Effector memory CD4-positive, alpha-beta T cell (primary cell): ENCODE data around the gene KRT222.

Experiments
- DNase-seq, 3 donors: peaks; one replicate each; pipeline ENCODE4 v3.0.0-alpha.2; 2020
- H3K27ac ChIP-seq: 2 replicates; pipeline ENCODE4 v1.7.0; 2013; ENCODE audit warnings: mild to moderate bottlenecking, low read length, moderate library complexity; ENCODE audit not compliant: insufficient read depth, poor library complexity, severe bottlenecking
- H3K27me3 ChIP-seq: replicated peaks from 2 replicates; pipeline ENCODE4 v1.7.0; 2013; ENCODE audit warnings: mild to moderate bottlenecking, low read length; ENCODE audit not compliant: insufficient read depth, control insufficient read depth, poor library complexity, severe bottlenecking
- H3K36me3 ChIP-seq: 2 replicates; pipeline ENCODE4 v1.7.0; 2013; ENCODE audit warnings: mild to moderate bottlenecking, low read length, moderate library complexity; ENCODE audit not compliant: control insufficient read depth, insufficient read depth
- H3K4me1 ChIP-seq: 2 replicates; pipeline ENCODE4 v1.7.0; 2013; ENCODE audit warnings: low read length, mild to moderate bottlenecking; ENCODE audit not compliant: control insufficient read depth, insufficient read depth, poor library complexity, severe bottlenecking
- H3K4me3 ChIP-seq: 2 replicates; pipeline ENCODE4 v1.7.0; 2013; ENCODE audit warnings: low read length, low read depth, mild to moderate bottlenecking; ENCODE audit not compliant: insufficient read depth, poor library complexity, severe bottlenecking
- H3K9me3 ChIP-seq: 2 replicates; pipeline ENCODE4 v1.7.0; 2013; ENCODE audit warnings: mild to moderate bottlenecking, low read length, moderate library complexity; ENCODE audit not compliant: control insufficient read depth

The KRT222 gene

DNA sequence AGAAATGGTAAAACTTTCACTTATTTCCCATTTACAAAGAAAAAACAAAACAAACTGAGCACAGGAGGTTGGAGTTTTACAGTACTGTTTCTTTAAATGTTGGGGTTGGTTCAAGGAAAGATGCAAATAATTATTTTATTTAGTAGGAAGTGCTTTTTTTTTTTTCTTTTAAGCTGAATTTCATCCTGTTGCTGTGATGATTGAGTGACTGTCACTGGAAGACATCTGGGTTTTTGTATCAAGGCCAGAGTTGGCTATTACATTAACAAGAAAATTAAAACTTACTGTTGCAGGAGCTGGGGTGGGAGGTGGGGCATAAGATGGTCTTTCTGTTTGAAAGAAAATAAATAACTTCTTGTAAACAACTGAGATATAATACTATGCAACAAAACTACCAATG lies 19.7 kb downstream of the KRT222 start:
- no peaks in the 10 kb centered on the region for H3K9me3 ChIP-seq
- no peak overlapping the region for H3K4me3 ChIP-seq
- peaks cover 10% of the 10 kb centered on the region for H3K4me1 ChIP-seq
- DNase-seq: no peak
- H3K36me3 ChIP-seq: peaks cover 33% of the 10 kb centered on the region
- no peaks in the 10 kb centered on the region for H3K27me3 ChIP-seq
- H3K27ac ChIP-seq: no peak overlapping the region

DNA sequence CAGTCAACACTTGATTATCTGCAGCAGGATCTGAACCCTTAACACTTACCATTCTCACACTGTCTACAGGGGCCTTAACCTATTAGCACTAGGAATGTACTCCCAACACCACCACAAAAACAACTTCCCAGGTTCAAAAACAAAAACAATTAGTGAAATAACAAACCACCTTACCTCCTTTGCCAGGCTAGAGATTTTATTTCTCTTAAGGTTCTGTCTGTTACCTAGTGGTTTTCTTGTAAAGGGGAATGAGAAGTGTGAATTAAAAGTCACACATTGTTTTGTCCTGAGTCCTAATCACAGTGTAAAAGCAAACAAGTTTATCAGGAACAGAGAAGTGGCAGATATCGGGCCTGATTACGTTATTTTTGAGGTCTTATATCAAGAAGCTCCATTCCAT lies 27.0 kb downstream of the KRT222 start:
- Histone ChIP-seq H3K36me3 (peaks cover 71% of the 10 kb centered on the region), H3K27me3 (no peaks in the 10 kb centered on the region), H3K4me1 (no peaks in the 10 kb centered on the region), H3K9me3 (no peaks in the 10 kb centered on the region), H3K4me3 (no peak overlapping the region), H3K27ac (no peak overlapping the region)
- DNase-seq: no peak

- no peak overlapping the region for H3K4me3 ChIP-seq
- no peak for DNase-seq
- no peaks in the 10 kb centered on the region for H3K9me3 ChIP-seq
- no peak overlapping the region for H3K27ac ChIP-seq
- no peaks in the 10 kb centered on the region for H3K4me1 ChIP-seq
- no peaks in the 10 kb centered on the region for H3K27me3 ChIP-seq
- peaks cover 82% of the 10 kb centered on the region for H3K36me3 ChIP-seq
Observed at GRCh38 chr17:40633871-40634270, 31.1 kb downstream of the KRT222 start.

DNA sequence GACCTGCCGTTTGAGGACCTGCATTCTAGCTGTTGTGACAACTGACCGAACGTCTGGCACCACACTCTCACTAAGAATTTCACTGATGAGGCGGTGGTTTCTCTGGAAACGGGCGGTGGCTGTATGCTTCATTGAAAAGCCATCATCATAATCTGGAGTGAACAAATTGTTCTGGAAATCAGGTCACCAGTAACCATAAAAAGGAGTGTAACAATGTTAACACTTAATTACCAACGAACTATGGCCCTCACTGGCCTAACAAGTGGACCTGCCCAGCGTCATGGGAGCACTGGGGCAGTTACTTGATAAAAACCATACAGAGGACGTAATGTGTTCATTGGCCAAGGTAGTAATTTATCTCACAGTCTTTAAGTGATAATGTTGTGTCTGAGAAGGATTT lies 32.8 kb downstream of the KRT222 start:
- Histone ChIP-seq H3K27me3 (no peaks in the 10 kb centered on the region), H3K4me1 (no peaks in the 10 kb centered on the region), H3K27ac (no peak overlapping the region), H3K4me3 (no peak overlapping the region), H3K9me3 (no peaks in the 10 kb centered on the region), H3K36me3 (peaks cover 76% of the 10 kb centered on the region)
- no peak for DNase-seq

GRCh38 chr17:40629842-40630241 lies 35.1 kb downstream of the KRT222 start:
- DNase-seq: no peak
- H3K9me3 ChIP-seq: no peaks in the 10 kb centered on the region
- no peak overlapping the region for H3K27ac ChIP-seq
- no peak overlapping the region for H3K4me3 ChIP-seq
- no peaks in the 10 kb centered on the region for H3K4me1 ChIP-seq
- H3K36me3 ChIP-seq: peaks cover 55% of the 10 kb centered on the region
- H3K27me3 ChIP-seq: no peaks in the 10 kb centered on the region

DNA sequence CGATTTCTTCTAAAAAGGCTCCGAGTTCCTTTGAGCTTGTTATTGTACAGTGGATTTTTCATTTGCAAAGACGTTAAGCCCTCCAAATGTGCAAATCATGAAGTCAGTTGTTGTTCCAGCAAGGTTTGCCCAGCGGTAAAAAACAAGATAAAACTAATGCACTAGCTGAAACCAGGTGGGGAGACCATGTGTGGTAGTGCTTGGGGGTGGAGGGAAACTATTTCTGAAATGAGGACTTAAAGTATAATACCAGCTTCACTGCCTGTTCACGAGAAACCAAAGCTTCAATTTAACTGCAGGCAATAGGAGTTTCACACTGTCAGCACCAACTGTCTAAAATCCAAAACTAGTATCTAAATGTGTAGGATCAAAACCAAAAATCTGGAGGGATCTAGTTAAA lies 39.7 kb downstream of the KRT222 start:
- DNase-seq: no peak
- Histone ChIP-seq H3K4me1 (peaks cover 13% of the 10 kb centered on the region), H3K27ac (no peak overlapping the region), H3K4me3 (no peak overlapping the region), H3K36me3 (peaks cover 13% of the 10 kb centered on the region), H3K27me3 (no peaks in the 10 kb centered on the region), H3K9me3 (no peaks in the 10 kb centered on the region)

DNA sequence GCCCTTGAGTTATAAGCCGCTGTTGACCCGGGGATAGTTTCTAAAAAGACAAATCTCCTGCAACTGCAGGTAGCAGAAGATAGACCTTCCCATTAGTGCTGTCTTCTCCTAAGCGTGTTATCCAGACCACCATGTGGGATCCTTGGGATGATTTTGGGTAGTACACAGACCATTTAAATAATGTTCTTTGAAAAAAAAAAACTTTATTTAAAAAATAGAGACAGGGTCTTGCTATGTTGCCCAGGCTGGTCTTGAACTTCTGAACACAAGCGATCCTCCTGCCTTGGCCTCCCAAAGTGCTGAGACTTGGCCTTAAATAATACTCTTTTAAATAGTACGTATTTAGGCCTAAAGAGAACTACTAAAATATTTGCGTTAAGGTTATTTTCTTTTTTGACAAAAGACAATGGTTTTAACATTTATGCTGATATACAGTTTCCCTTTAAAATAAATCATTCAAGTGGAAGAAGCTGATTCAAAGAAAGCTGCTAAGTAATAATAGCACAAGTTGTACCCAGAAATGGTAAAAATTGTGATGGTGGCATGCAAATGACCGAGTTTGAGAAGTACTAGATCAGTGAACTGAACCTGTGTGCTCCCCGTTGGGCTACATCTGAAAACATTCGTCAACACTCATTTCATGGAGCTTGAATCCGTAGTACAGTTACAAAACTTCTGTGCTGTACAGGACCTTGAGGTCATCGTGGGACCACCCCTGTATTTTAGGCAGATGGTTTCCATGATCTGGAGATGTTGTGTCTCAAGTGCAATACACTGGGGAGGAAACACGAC lies 41.4 kb downstream of the KRT222 start:
- Histone ChIP-seq H3K36me3 (peaks cover 6% of the 10 kb centered on the region), H3K9me3 (no peaks in the 10 kb centered on the region), H3K27ac (no peak overlapping the region), H3K4me3 (no peak overlapping the region), H3K27me3 (no peaks in the 10 kb centered on the region), H3K4me1 (peaks cover 13% of the 10 kb centered on the region)
- no peak for DNase-seq

- DNase-seq: no peak
- H3K36me3 ChIP-seq: no peaks in the 10 kb centered on the region
- no peak overlapping the region for H3K4me3 ChIP-seq
- no peaks in the 10 kb centered on the region for H3K9me3 ChIP-seq
- H3K27me3 ChIP-seq: no peaks in the 10 kb centered on the region
- peaks cover 13% of the 10 kb centered on the region for H3K4me1 ChIP-seq
- no peak overlapping the region for H3K27ac ChIP-seq
Observed at GRCh38 chr17:40622509-40622928, 42.5 kb downstream of the KRT222 start.

DNA sequence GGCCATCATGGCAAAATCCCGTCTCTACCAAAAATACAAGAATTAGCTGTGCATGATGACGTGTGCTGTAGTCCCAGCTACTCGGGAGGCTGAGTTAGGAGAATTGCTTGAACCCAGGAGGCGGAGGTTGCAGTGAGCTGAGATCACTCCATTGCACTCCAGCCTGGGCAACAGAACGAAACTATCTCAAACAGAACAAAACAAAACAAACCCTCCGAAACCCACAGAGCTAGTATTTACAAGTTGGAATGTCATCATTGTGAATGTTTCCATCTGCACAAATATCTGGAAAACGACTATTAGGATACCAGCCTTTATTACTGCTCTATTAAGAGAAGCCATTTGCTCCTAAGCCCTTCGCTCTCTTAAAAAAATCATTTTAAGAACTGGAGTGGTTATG lies 43.4 kb downstream of the KRT222 start:
- Histone ChIP-seq H3K27me3 (no peaks in the 10 kb centered on the region), H3K27ac (no peak overlapping the region), H3K4me3 (no peak overlapping the region), H3K9me3 (no peaks in the 10 kb centered on the region), H3K4me1 (peaks cover 13% of the 10 kb centered on the region), H3K36me3 (no peaks in the 10 kb centered on the region)
- DNase-seq: no peak

- no peaks in the 10 kb centered on the region for H3K9me3 ChIP-seq
- no peaks in the 10 kb centered on the region for H3K27me3 ChIP-seq
- no peak overlapping the region for H3K27ac ChIP-seq
- no peaks in the 10 kb centered on the region for H3K36me3 ChIP-seq
- peaks cover 17% of the 10 kb centered on the region for H3K4me1 ChIP-seq
- no peak overlapping the region for H3K4me3 ChIP-seq
- DNase-seq: no peak
Observed at GRCh38 chr17:40621019-40621418, 44.0 kb downstream of the KRT222 start.
